Adipocyte (in vitro differentiated cells): ENCODE measurements around the gene PDPK1.

Experiments
- DNase-seq: peaks from one replicate; pipeline ENCODE4 v3.0.0-alpha.2; 2015; ENCODE audit warnings: low read depth
- H3K27me3 ChIP-seq: replicated peaks from 2 replicates; pipeline ENCODE4 v1.7.0; 2013; ENCODE audit warnings: mild to moderate bottlenecking, low read length, moderate library complexity; ENCODE audit not compliant: control insufficient read depth, insufficient read depth
- H3K36me3 ChIP-seq: 2 replicates; pipeline ENCODE4 v1.7.0; 2013; ENCODE audit warnings: low read length, mild to moderate bottlenecking, moderate library complexity; ENCODE audit not compliant: control insufficient read depth, insufficient read depth, severe bottlenecking
- H3K4me1 ChIP-seq: 2 replicates; pipeline ENCODE4 v1.7.0; 2013; ENCODE audit warnings: mild to moderate bottlenecking, low read length, moderate library complexity; ENCODE audit not compliant: control insufficient read depth, insufficient read depth
- H3K4me3 ChIP-seq: 2 replicates; pipeline ENCODE4 v1.7.0; 2013; ENCODE audit warnings: mild to moderate bottlenecking, low read length, moderate library complexity
- H3K9ac ChIP-seq: 2 replicates; pipeline ENCODE4 v1.7.0; 2013; ENCODE audit warnings: mild to moderate bottlenecking, low read length, moderate library complexity
- H3K9me3 ChIP-seq: 2 replicates; pipeline ENCODE4 v1.7.0; 2013; ENCODE audit warnings: mild to moderate bottlenecking, low read length, moderate library complexity; ENCODE audit not compliant: control insufficient read depth

The PDPK1 gene

DNA sequence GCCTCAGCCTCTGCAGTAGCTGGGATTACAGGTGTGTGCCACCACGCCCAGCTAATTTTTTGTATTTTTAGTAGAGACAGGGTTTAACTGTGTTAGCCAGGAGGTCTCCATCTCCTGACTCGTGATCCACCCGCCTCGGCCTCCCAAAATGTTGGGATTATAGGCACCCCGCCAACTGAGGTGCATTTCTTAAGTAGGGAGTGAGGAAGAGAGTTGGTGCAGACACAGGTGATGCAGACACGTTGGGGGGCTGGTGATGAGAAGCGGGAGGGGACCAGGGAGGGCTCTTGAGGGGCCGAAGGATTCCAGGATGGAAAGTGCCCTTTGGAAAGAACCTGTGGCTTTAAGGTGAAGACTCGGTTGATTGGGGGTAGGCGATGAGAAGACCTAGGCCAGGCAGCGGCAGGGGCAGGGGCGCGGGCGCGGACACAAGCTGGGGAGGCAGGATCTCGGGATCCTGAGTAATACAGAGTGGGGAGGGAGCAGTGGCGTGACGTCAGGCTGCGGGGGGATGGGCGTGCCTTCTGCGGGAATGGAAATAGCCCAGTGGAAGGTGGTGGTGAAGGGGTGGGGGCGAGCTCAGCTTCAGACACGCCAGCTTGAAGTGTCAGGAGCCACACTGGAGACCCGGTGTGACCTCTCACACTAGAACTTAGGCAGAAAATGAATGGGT is 26.6 kb upstream of the PDPK1 start:
- peak overlapping the region; percentile 52 for H3K4me3 ChIP-seq
- peak; percentile 67 for DNase-seq
- no peaks in the 10 kb centered on the region for H3K36me3 ChIP-seq
- H3K4me1 ChIP-seq: peaks cover 31% of the 10 kb centered on the region
- H3K27me3 ChIP-seq: no peaks in the 10 kb centered on the region
- no peaks in the 10 kb centered on the region for H3K9me3 ChIP-seq
- H3K9ac ChIP-seq: peak overlapping the region; percentile 66

DNA sequence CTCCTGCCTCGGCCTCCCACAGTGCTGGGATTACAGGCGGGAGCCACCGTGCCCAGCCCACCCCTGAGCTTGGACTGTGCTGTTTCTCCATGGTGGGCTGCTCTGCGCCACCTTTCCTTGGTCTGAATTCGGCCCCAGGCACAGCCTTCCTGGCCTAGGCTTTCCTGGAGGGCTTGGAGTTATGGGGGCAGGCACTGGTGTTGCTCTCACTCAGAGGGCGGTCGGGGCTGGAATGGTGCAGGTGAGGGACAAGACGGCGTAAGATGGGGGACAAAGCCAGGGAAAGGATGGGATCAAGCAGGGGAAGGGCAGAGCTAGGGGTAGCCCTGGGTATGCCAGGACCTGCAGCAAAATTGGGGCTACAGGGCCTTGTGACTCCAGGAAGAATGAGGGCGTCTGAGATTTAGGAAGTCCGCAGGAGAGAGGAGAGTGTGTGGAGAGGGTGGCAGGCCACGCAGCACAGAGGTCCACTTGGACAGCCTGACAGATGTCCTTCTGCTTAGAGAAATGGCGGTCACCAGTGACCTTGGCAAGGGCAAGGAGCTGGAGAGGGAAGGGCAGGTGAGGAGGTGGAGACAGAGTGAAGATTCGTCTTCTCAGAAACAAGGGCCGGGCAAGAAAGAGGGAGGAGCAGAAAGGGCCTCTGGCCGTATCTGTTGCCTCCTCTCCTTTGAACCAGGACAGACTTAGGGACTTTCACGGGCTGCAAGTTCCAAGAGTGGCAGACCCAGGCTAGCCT is 25.7 kb upstream of the PDPK1 start:
- no peak overlapping the region for H3K4me3 ChIP-seq
- H3K4me1 ChIP-seq: peaks cover 39% of the 10 kb centered on the region
- H3K27me3 ChIP-seq: no peaks in the 10 kb centered on the region
- DNase-seq: no peak
- H3K36me3 ChIP-seq: no peaks in the 10 kb centered on the region
- no peaks in the 10 kb centered on the region for H3K9me3 ChIP-seq
- H3K9ac ChIP-seq: no peak overlapping the region

DNA sequence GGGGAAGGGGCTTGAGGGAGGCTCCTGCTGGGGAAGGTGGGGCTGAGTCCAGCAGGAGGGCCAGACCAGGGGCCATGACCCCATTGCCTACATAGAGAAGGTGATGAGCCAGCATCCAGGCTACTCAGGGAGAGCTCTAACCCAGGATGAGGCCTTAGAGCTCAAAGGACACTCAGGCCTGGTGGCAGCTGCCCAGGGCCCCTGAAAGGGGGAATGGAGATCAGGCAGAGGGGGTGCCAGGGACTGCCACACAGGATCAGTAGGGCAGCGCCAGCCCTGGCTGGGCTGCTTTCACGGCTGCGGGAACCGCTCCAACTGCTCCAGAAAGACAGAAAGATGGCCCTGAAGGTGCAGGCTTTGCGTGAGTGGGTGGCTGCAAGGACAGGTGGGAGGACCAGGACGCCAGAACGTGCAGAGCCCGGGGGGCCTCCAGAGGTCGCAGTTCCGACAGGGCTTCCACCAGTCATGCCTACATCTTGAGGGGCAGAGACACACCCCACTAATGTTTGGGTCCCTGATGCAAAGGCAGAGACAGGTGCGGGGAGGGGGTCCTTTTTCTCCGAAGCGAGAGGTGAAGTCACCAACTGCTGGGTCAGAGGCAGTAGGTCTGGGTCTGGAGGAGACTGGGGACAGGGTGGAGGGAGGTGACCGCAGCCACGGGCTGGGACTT is 25.0 kb upstream of the PDPK1 start:
- no peak for DNase-seq
- no peaks in the 10 kb centered on the region for H3K36me3 ChIP-seq
- H3K9ac ChIP-seq: no peak overlapping the region

DNA sequence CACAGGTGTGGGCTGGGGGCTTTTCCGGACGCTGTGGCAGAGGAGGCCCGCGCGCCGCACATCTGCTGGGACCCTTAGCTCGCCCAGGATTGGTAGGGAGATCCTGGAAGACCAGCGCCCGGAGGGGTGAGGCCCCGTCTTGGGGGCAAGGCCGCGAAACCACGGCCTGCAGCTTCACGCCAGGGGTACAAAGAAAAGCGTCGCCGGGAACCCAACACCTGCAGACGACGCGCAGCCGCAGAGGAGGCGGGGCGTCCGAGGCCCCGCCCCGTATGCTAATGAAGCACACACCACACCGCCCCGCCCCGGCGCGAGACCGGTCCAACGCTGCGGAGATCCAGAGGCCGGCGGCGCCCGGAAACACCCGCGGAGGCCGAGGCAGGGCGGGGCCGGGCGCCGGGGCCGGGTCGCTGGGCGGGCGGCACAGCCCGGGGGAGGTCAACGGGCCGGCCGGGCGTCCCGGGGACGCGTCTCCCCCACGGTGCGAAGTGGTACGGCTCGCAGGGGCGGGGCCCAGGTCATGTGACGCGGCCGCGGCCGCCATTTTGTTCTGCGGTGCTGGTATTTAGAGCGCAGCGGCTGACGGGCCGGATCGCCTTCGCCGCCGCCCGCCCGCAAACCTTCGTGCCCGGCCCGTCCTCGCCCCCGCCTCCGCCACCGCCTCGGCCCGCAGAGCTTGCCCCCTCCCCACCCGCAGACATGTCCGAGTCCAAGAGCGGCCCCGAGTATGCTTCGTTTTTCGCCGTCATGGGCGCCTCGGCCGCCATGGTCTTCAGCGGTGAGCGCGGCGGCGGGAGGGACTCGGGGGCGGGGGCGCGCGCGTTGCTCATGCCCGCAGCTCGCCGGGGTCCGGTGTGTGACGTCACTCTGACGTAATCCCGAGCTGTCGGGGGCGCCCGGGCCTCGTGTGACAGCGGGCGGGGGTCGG is 24.2 kb upstream of the PDPK1 start, which contains the start of gene ATP6V0C:
ATP6V0C (plus strand) TSS at position 548 of the 928 bp plus-strand sequence; CDS start at position 700, 152 bp downstream.
- Histone ChIP-seq H3K4me3 (peak within 1 kb of the TSS; percentile 86), H3K27me3 (no peaks in the 10 kb centered on the region), H3K4me1 (peaks cover 46% of the 10 kb centered on the region), H3K36me3 (no peaks in the 10 kb centered on the region), H3K9ac (peak within 1 kb of the TSS; percentile 93), H3K9me3 (no peaks in the 10 kb centered on the region)
- DNase-seq: peak; percentile 95

More for the DNA sequence above, 25.0 kb upstream of the PDPK1 start:
- peak overlapping the region; percentile 86 for H3K4me3 ChIP-seq
- no peaks in the 10 kb centered on the region for H3K9me3 ChIP-seq
- no peaks in the 10 kb centered on the region for H3K27me3 ChIP-seq
- H3K4me1 ChIP-seq: peaks cover 42% of the 10 kb centered on the region

DNA sequence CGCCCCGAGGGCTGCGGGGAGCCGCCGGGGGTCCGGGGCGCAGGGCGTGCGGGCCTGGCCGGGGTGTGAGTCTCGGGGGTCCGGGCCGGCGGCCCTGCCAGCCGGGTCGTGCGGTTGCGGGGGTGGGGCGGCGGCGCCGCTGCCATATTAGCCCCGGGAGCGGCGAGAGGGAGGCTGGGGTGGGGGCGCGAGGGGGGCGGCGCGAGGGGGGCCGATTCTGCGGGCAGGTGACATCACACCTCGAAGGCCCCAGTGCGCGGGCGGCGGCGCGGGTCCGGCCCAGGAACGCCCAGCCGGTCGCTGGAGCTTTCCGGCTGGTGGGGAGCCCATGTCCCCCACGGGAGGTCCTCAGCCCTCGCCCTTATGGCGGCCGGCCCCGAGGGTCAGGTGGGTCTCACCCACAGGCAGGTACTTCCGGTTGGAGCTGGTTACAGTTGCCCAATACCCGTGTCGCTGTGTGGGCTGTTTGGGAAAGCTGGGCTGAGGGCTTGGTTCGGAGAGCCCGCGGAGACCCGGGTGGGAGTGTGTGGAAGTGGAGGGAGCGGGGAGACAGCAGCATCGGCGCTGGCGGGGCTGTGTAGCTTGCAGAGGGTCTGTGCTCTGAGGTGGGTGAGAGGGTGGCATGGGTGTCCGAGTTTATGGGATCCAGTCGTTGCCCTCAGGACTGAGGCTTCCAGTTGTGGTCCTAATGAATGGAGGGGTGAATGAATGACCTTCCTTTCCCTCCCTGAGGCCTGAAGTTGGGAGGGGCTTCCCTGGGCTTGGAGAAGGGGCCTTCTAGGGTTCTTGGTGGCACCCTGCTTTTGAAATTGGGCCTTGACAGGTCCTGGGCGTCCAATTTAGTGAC is 23.3 kb upstream of the PDPK1 start:
- Histone ChIP-seq H3K4me1 (peaks cover 55% of the 10 kb centered on the region), H3K9ac (peak overlapping the region; percentile 93), H3K4me3 (peak overlapping the region; percentile 86), H3K36me3 (peaks cover 2% of the 10 kb centered on the region), H3K27me3 (no peaks in the 10 kb centered on the region), H3K9me3 (no peaks in the 10 kb centered on the region)
- peak; percentile 43 for DNase-seq

DNA sequence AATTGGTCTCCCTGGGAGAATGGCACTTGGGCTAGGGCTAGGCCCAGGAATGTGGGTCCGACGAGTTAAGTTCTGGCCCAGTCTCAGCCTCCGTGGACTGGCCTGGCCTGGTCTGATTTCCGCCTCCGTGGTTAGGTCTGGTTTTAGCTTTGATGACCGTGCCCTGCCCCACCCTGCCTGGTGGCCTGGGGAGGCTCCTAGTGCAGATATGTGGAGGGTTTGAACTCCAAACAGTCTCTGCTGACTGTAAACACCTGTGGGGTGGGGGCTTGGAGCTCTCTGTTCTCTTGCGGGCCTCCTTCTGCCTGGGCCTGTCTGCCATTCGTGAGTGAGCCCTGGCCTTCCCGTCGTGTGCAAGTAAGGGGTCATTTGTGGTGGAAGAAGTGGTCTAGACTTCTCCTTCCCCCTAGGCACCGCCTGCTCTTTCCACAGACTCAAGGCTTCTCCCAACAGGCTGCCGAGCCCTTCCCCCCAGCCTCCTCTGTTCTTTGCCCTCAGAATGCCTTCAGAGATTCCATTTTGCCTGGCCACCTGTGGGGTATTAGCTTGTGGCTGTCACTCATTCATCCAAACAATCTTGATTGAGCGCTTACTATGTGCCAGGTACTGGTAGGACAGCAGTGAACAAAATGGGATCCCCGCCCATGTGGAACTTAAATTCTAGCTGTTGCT is 22.5 kb upstream of the PDPK1 start:
- Histone ChIP-seq H3K4me1 (peaks cover 56% of the 10 kb centered on the region), H3K9ac (peak overlapping the region; percentile 93), H3K4me3 (peak overlapping the region; percentile 86), H3K27me3 (no peaks in the 10 kb centered on the region), H3K36me3 (peaks cover 3% of the 10 kb centered on the region), H3K9me3 (no peaks in the 10 kb centered on the region)
- DNase-seq: peak; percentile 36

DNA sequence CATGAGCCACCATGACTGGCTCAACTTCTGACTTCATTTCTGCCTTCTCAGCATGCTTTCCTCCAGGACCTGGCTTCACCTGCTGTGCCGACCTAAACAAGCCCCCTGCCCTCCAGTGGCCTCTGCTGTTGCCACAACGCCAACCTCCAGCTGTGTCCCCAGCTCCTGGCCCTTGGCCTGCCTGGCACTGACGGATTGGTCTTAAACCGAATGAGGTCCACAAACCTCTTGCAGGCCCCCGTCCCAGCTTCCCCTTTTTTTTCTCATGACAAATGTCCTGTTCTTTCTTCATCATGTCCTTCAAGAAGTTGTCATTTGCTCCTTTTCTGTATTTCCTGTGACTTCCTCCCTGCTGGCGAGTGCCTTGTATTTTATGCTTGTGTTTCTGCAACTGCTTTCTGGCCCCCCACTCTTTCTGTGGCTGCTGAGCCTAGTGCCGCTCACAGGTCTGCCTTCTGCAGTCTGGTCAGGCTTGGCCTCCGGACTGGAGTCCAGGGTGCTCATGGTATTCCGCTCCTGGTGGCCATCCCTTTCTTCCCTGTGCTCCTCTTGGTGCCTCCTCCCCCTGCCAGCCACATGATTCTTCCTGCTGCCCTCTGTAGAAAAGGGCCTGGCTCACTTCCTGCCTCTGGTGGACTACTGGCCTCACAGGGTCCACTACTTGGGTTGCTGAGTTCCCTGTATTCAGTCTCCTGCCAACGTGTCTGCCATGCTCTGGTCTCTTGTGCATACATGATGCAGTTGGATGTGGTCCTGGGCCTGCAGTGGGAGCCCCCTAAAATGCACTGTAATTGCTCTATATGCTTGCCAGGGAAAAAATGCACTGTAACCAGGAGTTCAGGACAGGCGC is 21.2 kb upstream of the PDPK1 start:
- H3K27me3 ChIP-seq: no peaks in the 10 kb centered on the region
- DNase-seq: no peak

DNA sequence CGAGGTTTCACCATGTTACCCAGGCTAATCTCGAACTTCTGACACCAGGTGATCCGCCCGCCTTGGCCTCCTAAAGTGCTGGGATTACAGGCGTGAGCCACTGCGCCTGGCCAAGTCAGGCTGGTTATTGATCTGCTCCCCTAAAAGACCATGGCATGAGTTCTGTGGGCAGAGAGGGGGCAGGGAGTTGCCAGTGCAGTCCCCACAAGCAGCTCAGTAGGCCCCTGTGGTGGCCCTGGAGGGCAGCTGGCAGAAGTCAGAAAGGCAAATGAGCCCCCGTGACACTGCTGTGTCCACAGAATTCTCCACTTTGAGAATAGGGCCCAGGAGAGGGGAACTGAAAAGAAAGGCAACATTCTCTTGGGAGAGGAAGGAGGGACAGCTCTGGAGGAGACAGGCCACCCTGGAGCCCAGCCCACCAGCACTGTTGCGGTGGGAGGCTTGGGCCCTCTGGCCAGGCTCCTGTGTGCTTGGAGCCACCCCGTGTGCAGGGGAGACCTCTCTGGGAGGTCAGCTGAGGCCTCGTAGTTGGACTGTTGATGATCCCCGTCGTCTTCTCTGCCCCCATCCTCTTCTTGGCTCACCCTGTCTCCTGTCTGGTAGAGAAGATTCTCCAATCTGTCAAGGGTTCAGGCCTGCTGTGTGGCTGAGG is 19.7 kb upstream of the PDPK1 start:
- peaks cover 54% of the 10 kb centered on the region for H3K4me1 ChIP-seq
- H3K4me3 ChIP-seq: no peak overlapping the region
- no peaks in the 10 kb centered on the region for H3K27me3 ChIP-seq
- peaks cover 7% of the 10 kb centered on the region for H3K36me3 ChIP-seq
- H3K9ac ChIP-seq: peak overlapping the region; percentile 69
- no peaks in the 10 kb centered on the region for H3K9me3 ChIP-seq
- no peak for DNase-seq

More for the DNA sequence above, 21.2 kb upstream of the PDPK1 start:
- H3K4me3 ChIP-seq: peak overlapping the region; percentile 86
- peaks cover 3% of the 10 kb centered on the region for H3K36me3 ChIP-seq
- H3K9ac ChIP-seq: peak overlapping the region; percentile 93
- H3K9me3 ChIP-seq: no peaks in the 10 kb centered on the region
- H3K4me1 ChIP-seq: peaks cover 58% of the 10 kb centered on the region
